MM.1S (cell line): ENCODE results near the gene BCL2L1.

Experiments
- DNase-seq: peaks from one replicate; pipeline ENCODE4 v3.0.0-alpha.2; 2015
- H2AFZ ChIP-seq: fragments of 300-600 bp; sonication (generic); 2 replicates; pipeline ENCODE4 v1.6.0; 2016; ENCODE audit warnings: antibody characterized with exemption, low read length
- H3F3A ChIP-seq: fragments of 300-600 bp; sonication (generic); 2 replicates; pipeline ENCODE4 v1.6.1; 2016; ENCODE audit warnings: mild to moderate bottlenecking, antibody characterized with exemption, low read length, moderate library complexity, mixed read lengths; ENCODE audit not compliant: insufficient read depth
- H3K27ac ChIP-seq: fragments of 300-600 bp; sonication (generic); 2 replicates; pipeline ENCODE4 v1.5.1; 2016; ENCODE audit warnings: mild to moderate bottlenecking, low read length
- H3K27me3 ChIP-seq: fragments of 300-600 bp; sonication (generic); replicated peaks from 2 replicates; pipeline ENCODE4 v1.6.0; 2016; ENCODE audit warnings: low read length; ENCODE audit not compliant: insufficient read depth
- H3K36me3 ChIP-seq: fragments of 300-600 bp; sonication (generic); replicated peaks from 2 replicates; pipeline ENCODE4 v1.6.1; 2016; ENCODE audit warnings: mild to moderate bottlenecking, low read length, mixed read lengths; ENCODE audit not compliant: insufficient read depth
- H3K4me1 ChIP-seq: fragments of 300-600 bp; sonication (generic); 2 replicates; pipeline ENCODE4 v1.6.1; 2016; ENCODE audit warnings: low read length, mixed read lengths
- H3K4me2 ChIP-seq: fragments of 300-600 bp; sonication (generic); 2 replicates; pipeline ENCODE4 v1.6.0; 2016; ENCODE audit warnings: low read depth, low read length
- H3K4me3 ChIP-seq: fragments of 300-600 bp; sonication (generic); 2 replicates; pipeline ENCODE4 v1.5.1; 2016; ENCODE audit warnings: low read length, mixed read lengths
- H3K79me2 ChIP-seq: fragments of 300-600 bp; sonication (generic); 2 replicates; pipeline ENCODE4 v1.6.1; 2016; ENCODE audit warnings: mixed run types, low read length, mixed read lengths
- H3K9ac ChIP-seq: fragments of 300-600 bp; sonication (generic); 2 replicates; pipeline ENCODE4 v1.6.1; 2016; ENCODE audit warnings: low read length, mixed read lengths
- H3K9me2 ChIP-seq: fragments of 300-600 bp; sonication (generic); replicated peaks from 2 replicates; pipeline ENCODE4 v1.6.1; 2016; ENCODE audit warnings: mild to moderate bottlenecking, low read length, mixed read lengths; ENCODE audit not compliant: insufficient read depth
- H3K9me3 ChIP-seq: fragments of 300-600 bp; sonication (generic); replicated peaks from 2 replicates; pipeline ENCODE4 v1.6.1; 2016; ENCODE audit warnings: mild to moderate bottlenecking, low read length, mixed read lengths; ENCODE audit not compliant: insufficient read depth
- H4K20me1 ChIP-seq: fragments of 300-600 bp; sonication (generic); 2 replicates; pipeline ENCODE4 v1.6.1; 2016; ENCODE audit warnings: mild to moderate bottlenecking, low read length, moderate library complexity, mixed read lengths; ENCODE audit not compliant: insufficient read depth
- EZH2 ChIP-seq: fragments of 300-600 bp; sonication (generic); optimal IDR thresholded peaks from 2 replicates; pipeline ENCODE3; 2017; ENCODE audit warnings: low read depth, mild to moderate bottlenecking, antibody characterized with exemption, low read length, mixed read lengths
- EZH2phosphoT487 ChIP-seq: fragments of 300-600 bp; sonication (generic); IDR thresholded peaks from 2 replicates; pipeline ENCODE4 v1.6.1; 2018; ENCODE audit warnings: antibody characterized with exemption, low read length
- TF ChIP-seq, protein P1 (sequence below): fragments of 300-600 bp; sonication (generic); IDR thresholded peaks from 2 replicates; pipeline ENCODE4 v1.5.1; 2016; ENCODE audit warnings: antibody characterized with exemption, low read length, mixed read lengths

Gene BCL2L1

DNA sequence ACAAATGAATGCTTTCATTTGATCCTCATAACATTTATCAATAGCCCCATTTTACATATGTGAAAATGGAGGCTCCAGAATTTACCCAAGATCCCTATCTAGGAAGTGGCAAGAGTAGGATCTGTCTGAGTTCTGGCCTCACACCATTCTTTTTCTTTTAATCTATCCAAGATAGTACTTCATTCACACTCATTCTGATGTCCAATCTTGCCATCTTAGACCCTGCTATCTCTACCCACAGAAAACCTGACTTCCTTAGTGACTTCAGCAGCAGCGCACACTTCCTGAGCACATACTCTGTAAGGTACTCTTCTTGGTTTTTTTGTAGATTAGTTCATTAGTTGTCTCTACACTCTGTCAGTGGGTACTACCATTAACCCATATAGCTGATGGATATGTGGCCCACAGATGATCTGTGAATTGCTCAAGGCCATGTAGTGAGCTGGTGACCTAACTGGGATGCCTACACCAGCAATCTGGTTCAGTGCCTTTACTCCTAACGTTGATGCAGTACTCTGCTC lies 48.7 kb downstream of the BCL2L1 start:
- H3K9ac ChIP-seq = no peak overlapping the region
- H3K4me1 ChIP-seq = peaks cover 57% of the 10 kb centered on the region
- no peak overlapping the region for H3K4me2 ChIP-seq
- peaks cover 40% of the 10 kb centered on the region for H3F3A ChIP-seq
- H3K9me2 ChIP-seq = no peaks in the 10 kb centered on the region
- H4K20me1 ChIP-seq = no peaks in the 10 kb centered on the region
- H3K27ac ChIP-seq = peak overlapping the region; percentile 70; the same call in 1 of the 2 replicates
- no peak for DNase-seq
- H3K9me3 ChIP-seq = no peaks in the 10 kb centered on the region
- H3K4me3 ChIP-seq = no peak overlapping the region
- H3K27me3 ChIP-seq = no peaks in the 10 kb centered on the region
- H2AFZ ChIP-seq = no peak overlapping the region
- peaks cover 98% of the 10 kb centered on the region for H3K79me2 ChIP-seq
- peaks cover 14% of the 10 kb centered on the region; the same call in 1 of the 2 replicates for H3K36me3 ChIP-seq
- no peak for TF ChIP-seq EZH2phosphoT487
- TF ChIP-seq EZH2 = no peak
- TF ChIP-seq, protein P1, sequence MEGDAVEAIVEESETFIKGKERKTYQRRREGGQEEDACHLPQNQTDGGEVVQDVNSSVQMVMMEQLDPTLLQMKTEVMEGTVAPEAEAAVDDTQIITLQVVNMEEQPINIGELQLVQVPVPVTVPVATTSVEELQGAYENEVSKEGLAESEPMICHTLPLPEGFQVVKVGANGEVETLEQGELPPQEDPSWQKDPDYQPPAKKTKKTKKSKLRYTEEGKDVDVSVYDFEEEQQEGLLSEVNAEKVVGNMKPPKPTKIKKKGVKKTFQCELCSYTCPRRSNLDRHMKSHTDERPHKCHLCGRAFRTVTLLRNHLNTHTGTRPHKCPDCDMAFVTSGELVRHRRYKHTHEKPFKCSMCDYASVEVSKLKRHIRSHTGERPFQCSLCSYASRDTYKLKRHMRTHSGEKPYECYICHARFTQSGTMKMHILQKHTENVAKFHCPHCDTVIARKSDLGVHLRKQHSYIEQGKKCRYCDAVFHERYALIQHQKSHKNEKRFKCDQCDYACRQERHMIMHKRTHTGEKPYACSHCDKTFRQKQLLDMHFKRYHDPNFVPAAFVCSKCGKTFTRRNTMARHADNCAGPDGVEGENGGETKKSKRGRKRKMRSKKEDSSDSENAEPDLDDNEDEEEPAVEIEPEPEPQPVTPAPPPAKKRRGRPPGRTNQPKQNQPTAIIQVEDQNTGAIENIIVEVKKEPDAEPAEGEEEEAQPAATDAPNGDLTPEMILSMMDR = no peak

GRCh38 chr20:31673435-31673834 lies 49.2 kb downstream of the BCL2L1 start:
- Histone ChIP-seq H3K27me3 (no peaks in the 10 kb centered on the region), H3K4me2 (no peak overlapping the region), H2AFZ (no peak overlapping the region), H3K4me3 (no peak overlapping the region), H4K20me1 (no peaks in the 10 kb centered on the region), H3K4me1 (peaks cover 51% of the 10 kb centered on the region), H3K36me3 (peaks cover 14% of the 10 kb centered on the region; the same call in 1 of the 2 replicates), H3K9me3 (no peaks in the 10 kb centered on the region), H3K9me2 (no peaks in the 10 kb centered on the region), H3K27ac (no peak overlapping the region), H3K79me2 (peaks cover 98% of the 10 kb centered on the region), H3F3A (peaks cover 38% of the 10 kb centered on the region), H3K9ac (no peak overlapping the region)
- TF ChIP-seq, protein P1 = no peak
- TF ChIP-seq EZH2phosphoT487 (no peak), EZH2 (no peak)
- no peak for DNase-seq

- Histone ChIP-seq H3K9ac (no peak overlapping the region), H3K4me2 (no peak overlapping the region), H3F3A (peaks cover 37% of the 10 kb centered on the region), H3K4me1 (peaks cover 46% of the 10 kb centered on the region), H3K9me3 (no peaks in the 10 kb centered on the region), H3K27me3 (no peaks in the 10 kb centered on the region), H3K9me2 (no peaks in the 10 kb centered on the region), H3K4me3 (no peak overlapping the region), H3K79me2 (peaks cover 98% of the 10 kb centered on the region), H2AFZ (no peak overlapping the region), H3K36me3 (peaks cover 14% of the 10 kb centered on the region; the same call in 1 of the 2 replicates), H3K27ac (no peak overlapping the region), H4K20me1 (peaks cover 7% of the 10 kb centered on the region; the same call in 1 of the 2 replicates)
- TF ChIP-seq, protein P1 = no peak
- TF ChIP-seq EZH2 (no peak), EZH2phosphoT487 (no peak)
- DNase-seq = no peak
Measured at GRCh38 chr20:31671324-31671723, 51.3 kb downstream of the BCL2L1 start.
